Fibroblast of lung (primary cell): ENCODE data around the gene CCDC87. TPM values are rescaled to one million over a fixed set of nuclear protein-coding genes. Genes with fewer than 3 reads are reported as not detected.
"Not testable (repeated sequence)": the region's sequence is repeated elsewhere in the genome, so short reads cannot be mapped to it uniquely, and the experiment has no call there.

Experiments
- DNase-seq, 2 donors: peaks; one replicate each; pipeline versions ENCODE4 v3.0.0 to v3.0.0-alpha.2; 2010; ENCODE audit warnings: low read depth in 2 of 2
- H2AFZ ChIP-seq: 2 replicates; pipeline ENCODE4 v1.5.1; 2012; ENCODE audit warnings: low read length, control low read depth, inconsistent platforms
- H3K27ac ChIP-seq: 2 replicates; pipeline ENCODE4 v1.5.1; 2011; ENCODE audit warnings: low read length, control low read depth; ENCODE audit not compliant: insufficient read depth
- H3K27me3 ChIP-seq: 2 replicates; pipeline ENCODE4 v1.5.1; 2011; ENCODE audit warnings: mild to moderate bottlenecking, low read length; ENCODE audit not compliant: control insufficient read depth, insufficient read depth
- H3K36me3 ChIP-seq: 2 replicates; pipeline ENCODE4 v1.5.1; 2011; ENCODE audit warnings: low read length; ENCODE audit not compliant: control insufficient read depth, insufficient read depth
- H3K4me1 ChIP-seq: 2 replicates; pipeline ENCODE4 v1.5.1; 2011; ENCODE audit warnings: low read length; ENCODE audit not compliant: control insufficient read depth, insufficient read depth; ENCODE audit errors: extremely low read depth
- H3K4me2 ChIP-seq: 2 replicates; pipeline ENCODE4 v1.5.1; 2011; ENCODE audit warnings: low read length, control low read depth; ENCODE audit not compliant: insufficient read depth; ENCODE audit errors: extremely low read depth
- H3K4me3 ChIP-seq, 4 experiments: fragments of 200-600 bp in 1 of 4; sonication (generic) in 1 of 4; replicated peaks in 1 of 4; 2 replicates each; pipeline ENCODE4 v1.5.1; 2011 to 2016; ENCODE audit warnings: low read length in 4 of 4, low read depth in 3 of 4, mild to moderate bottlenecking in 3 of 4, control low read depth in 2 of 4, inconsistent platforms in 1 of 4, mixed read lengths in 1 of 4; ENCODE audit not compliant: insufficient read depth in 1 of 4; ENCODE audit errors: control extremely low read depth in 1 of 4
- H3K79me2 ChIP-seq: 2 replicates; pipeline ENCODE4 v1.5.1; 2012; ENCODE audit warnings: mild to moderate bottlenecking, low read length, inconsistent platforms; ENCODE audit not compliant: control insufficient read depth, insufficient read depth
- H3K9ac ChIP-seq: 2 replicates; pipeline ENCODE4 v1.5.1; 2011; ENCODE audit warnings: mild to moderate bottlenecking, low read length, control low read depth; ENCODE audit not compliant: insufficient read depth
- H3K9me3 ChIP-seq: 2 replicates; pipeline ENCODE4 v1.5.1; 2012; ENCODE audit warnings: low read depth, low read length; ENCODE audit not compliant: control insufficient read depth, insufficient read depth
- H4K20me1 ChIP-seq: 2 replicates; pipeline ENCODE4 v1.5.1; 2011; ENCODE audit warnings: low read length; ENCODE audit not compliant: control insufficient read depth, insufficient read depth; ENCODE audit errors: extremely low read depth
- CTCF ChIP-seq, 2 donors: IDR thresholded peaks in 1 of 2; conservative IDR thresholded peaks in 1 of 2; 1 replicate in 1 of 2; 2 replicates in 1 of 2; pipeline ENCODE4 v1.5.1; 2011 to 2012; ENCODE audit warnings: low read length in 2 of 2, control low read depth in 1 of 2, inconsistent platforms in 1 of 2, low read depth in 1 of 2, mild to moderate bottlenecking in 1 of 2
- EZH2 ChIP-seq: IDR thresholded peaks from 2 replicates; pipeline ENCODE4 v1.5.1; 2012; ENCODE audit warnings: low read length, control low read depth, mild to moderate bottlenecking; ENCODE audit errors: missing control alignments
- polyA minus RNA-seq: library from RNA; depleted of rRNA, polyadenylated mRNA; stranded (reverse); fragments of >200 nt; gene quantifications from 2 replicates; pipeline ENCODE4 v1.2.3, GENCODE V29; 2011; ENCODE audit warnings: low replicate concordance
- polyA plus RNA-seq, 2 donors: library from polyadenylated mRNA; depleted of rRNA in 1 of 2; stranded (reverse) in 1 of 2; unstranded in 1 of 2; fragments of >200 nt; gene quantifications; 2 replicates each; pipeline ENCODE4 v1.2.1, GENCODE V29; 2011 to 2012; ENCODE audit warnings: missing spikeins in 1 of 2
- total RNA-seq: library from RNA; depleted of rRNA; stranded (reverse); fragments of >200 nt; gene quantifications from 2 replicates; pipeline ENCODE4 v1.2.1, GENCODE V29; 2014

Gene CCDC87, protein sequence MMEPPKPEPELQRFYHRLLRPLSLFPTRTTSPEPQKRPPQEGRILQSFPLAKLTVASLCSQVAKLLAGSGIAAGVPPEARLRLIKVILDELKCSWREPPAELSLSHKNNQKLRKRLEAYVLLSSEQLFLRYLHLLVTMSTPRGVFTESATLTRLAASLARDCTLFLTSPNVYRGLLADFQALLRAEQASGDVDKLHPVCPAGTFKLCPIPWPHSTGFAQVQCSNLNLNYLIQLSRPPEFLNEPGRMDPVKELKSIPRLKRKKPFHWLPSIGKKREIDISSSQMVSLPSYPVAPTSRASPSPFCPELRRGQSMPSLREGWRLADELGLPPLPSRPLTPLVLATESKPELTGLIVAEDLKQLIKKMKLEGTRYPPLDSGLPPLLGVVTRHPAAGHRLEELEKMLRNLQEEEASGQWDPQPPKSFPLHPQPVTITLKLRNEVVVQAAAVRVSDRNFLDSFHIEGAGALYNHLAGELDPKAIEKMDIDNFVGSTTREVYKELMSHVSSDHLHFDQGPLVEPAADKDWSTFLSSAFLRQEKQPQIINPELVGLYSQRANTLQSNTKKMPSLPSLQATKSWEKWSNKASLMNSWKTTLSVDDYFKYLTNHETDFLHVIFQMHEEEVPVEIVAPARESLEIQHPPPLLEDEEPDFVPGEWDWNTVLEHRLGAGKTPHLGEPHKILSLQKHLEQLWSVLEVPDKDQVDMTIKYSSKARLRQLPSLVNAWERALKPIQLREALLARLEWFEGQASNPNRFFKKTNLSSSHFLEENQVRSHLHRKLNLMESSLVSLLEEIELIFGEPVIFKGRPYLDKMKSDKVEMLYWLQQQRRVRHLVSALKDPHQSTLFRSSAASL
- total RNA-seq (0.26 and 0.33 TPM in 2 replicates), polyA plus RNA-seq (0.11 and 0.15 TPM in 2 replicates), polyA minus RNA-seq (0.43 TPM in 1 of 2 replicates, not detected in the other)
- 0.21 and 0.24 TPM in 2 replicates for polyA plus RNA-seq (2012)

DNA sequence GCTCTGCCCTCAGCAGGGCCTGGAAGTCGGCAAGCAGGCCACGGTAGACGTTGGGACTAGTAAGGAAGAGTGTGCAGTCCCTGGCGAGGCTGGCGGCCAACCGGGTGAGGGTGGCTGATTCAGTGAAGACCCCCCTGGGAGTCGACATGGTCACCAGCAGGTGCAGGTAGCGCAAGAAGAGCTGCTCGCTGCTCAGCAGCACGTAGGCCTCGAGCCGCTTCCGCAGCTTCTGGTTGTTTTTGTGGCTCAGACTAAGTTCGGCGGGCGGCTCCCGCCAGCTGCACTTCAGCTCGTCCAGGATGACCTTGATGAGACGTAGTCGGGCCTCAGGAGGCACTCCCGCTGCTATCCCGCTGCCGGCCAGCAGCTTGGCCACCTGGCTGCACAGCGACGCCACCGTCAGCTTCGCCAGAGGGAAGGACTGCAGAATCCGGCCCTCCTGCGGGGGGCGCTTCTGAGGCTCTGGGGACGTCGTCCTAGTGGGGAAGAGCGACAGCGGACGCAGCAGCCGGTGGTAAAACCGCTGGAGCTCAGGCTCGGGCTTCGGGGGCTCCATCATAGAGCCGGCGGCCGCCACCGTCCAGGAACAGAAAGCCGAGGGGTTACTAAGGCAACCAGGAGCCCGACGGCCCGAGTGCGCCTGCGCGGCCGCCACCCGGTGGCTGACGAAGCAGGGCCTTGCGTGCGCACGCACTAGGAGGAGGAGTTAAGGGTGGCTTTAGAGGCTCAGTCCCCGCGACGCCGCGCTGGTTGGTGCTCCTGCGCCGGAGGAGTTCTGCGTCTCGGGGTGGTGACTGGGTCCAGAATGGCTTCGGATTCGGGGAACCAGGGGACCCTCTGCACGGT lies at the start of gene CCDC87, which contains the start of gene CCS:
Gene CCDC87 (minus strand): TSS at position 607 of the 846 bp plus-strand sequence. CDS start 48 bp downstream, at position 559.
Gene CCS (plus strand): TSS at position 729 of the 846 bp plus-strand sequence. CDS start 77 bp downstream, at position 806.
- Histone ChIP-seq H4K20me1 (no peaks in the 10 kb centered on the region), H3K9ac (peak within 1 kb of the TSS; percentile 84), H3K27me3 (no peaks in the 10 kb centered on the region), H3K27ac (peak within 1 kb of the TSS; percentile 87), H3K79me2 (peaks cover 6% of the 10 kb centered on the region), H3K36me3 (no peaks in the 10 kb centered on the region), H3K4me2 (peak within 1 kb of the TSS; percentile 97), H2AFZ (peak within 1 kb of the TSS; percentile 98), H3K4me3 (peak within 1 kb of the TSS; percentile 76 to 93 (median 88)), H3K9me3 (no peaks in the 10 kb centered on the region), H3K4me1 (no peaks in the 10 kb centered on the region)
- peak; percentile 49 to 56 for TF ChIP-seq CTCF (conservative IDR thresholded peaks at IDR 0.05 in 1 of 2, IDR thresholded peaks at IDR 0.05 in 1 of 2; ENCODE audit: low read depth in 1 of 2, low read length in 2 of 2)
- TF ChIP-seq EZH2: no peak
- DNase-seq: peak; percentile 88 to 95

GRCh38 chr11:66641834-66642233 lies 49.0 kb upstream of the CCDC87 start:
- H2AFZ ChIP-seq: no peak overlapping the region
- H3K9me3 ChIP-seq: no peaks in the 10 kb centered on the region
- H3K4me1 ChIP-seq: peaks cover 5% of the 10 kb centered on the region
- peak in 1 of 2 donors; percentile 63 for DNase-seq
- H3K36me3 ChIP-seq: peaks cover 24% of the 10 kb centered on the region
- H3K27me3 ChIP-seq: no peaks in the 10 kb centered on the region
- peaks cover 89% of the 10 kb centered on the region for H3K79me2 ChIP-seq
- TF ChIP-seq CTCF (conservative IDR thresholded peaks at IDR 0.05 in 1 of 2, IDR thresholded peaks at IDR 0.05 in 1 of 2; ENCODE audit: low read depth in 1 of 2, low read length in 2 of 2): no peak
- no peak for TF ChIP-seq EZH2
- peaks cover 2% of the 10 kb centered on the region for H4K20me1 ChIP-seq
- H3K9ac ChIP-seq: no peak overlapping the region
- peak overlapping the region; percentile 99 for H3K4me2 ChIP-seq
- H3K27ac ChIP-seq: no peak overlapping the region
- peak overlapping the region; percentile 8 to 95 (median 90) for H3K4me3 ChIP-seq

- H2AFZ ChIP-seq, H3K9ac ChIP-seq, H3K4me1 ChIP-seq, H3K9me3 ChIP-seq, DNase-seq, H3K27ac ChIP-seq, H4K20me1 ChIP-seq, H3K27me3 ChIP-seq: not testable (repeated sequence)
- H3K36me3 ChIP-seq: peaks cover 14% of the 10 kb centered on the region
- H3K4me3 ChIP-seq: peak overlapping the region; percentile 89 to 95 (median 91)
- H3K79me2 ChIP-seq: peaks cover 85% of the 10 kb centered on the region
- peak overlapping the region; percentile 99 for H3K4me2 ChIP-seq
These were observed 47.0 kb upstream of the CCDC87 start for GRCh38 chr11:66639814-66640340.
